ENCODE measurements around the gene CAPN10. TPM values are rescaled to one million over a fixed set of nuclear protein-coding genes. Genes with fewer than 3 reads are reported as not detected.

The CAPN10 gene
- total and polyA plus RNA-seq, 4 donors, result 12.6 to 66.9 (median 29.6) TPM

- Histone ChIP-seq H3K4me3 (ENCODE audit: low read length in 2 of 2) (no peak overlapping the region), H3K27ac (ENCODE audit: low read depth in 1 of 2, low read length in 2 of 2) (no peak overlapping the region), H3K9me3 (ENCODE audit: control insufficient read depth, low read length) (no peaks in the 10 kb centered on the region), H3K36me3 (ENCODE audit: control insufficient read depth in 1 of 2, insufficient read depth in 2 of 2, low read length in 1 of 2) (peaks cover 0 to 2% of the 10 kb centered on the region in 2 donors), H3K4me1 (ENCODE audit: control insufficient read depth in 1 of 2, insufficient read depth in 2 of 2, low read length in 2 of 2) (peaks cover 0 to 3% of the 10 kb centered on the region in 2 donors), H3K27me3 (ENCODE audit: control insufficient read depth in 1 of 2, insufficient read depth in 2 of 2, low read length in 1 of 2) (no peaks in the 10 kb centered on the region)
- DNase-seq, result peak; percentile 36 to 68
- intact Hi-C loops (cut with DNase I), result no loop called here
- no peak for ATAC-seq (ENCODE audit: low FRiP score)
- 81 to 82% methylated on average over 10 to 11 of the region's 11 CpGs for WGBS, 2 donors
These were observed 15.8 kb upstream of the CAPN10 start for GRCh38 chr2:240570531-240571313.

- no peak overlapping the region for H3K4me3 ChIP-seq (ENCODE audit: low read length in 2 of 2)
- no peaks in the 10 kb centered on the region for H3K9me3 ChIP-seq (ENCODE audit: control insufficient read depth, low read length)
- ATAC-seq (ENCODE audit: low FRiP score), result no peak
- H3K36me3 ChIP-seq (ENCODE audit: control insufficient read depth in 1 of 2, insufficient read depth in 2 of 2, low read length in 1 of 2), result peaks cover 0 to 2% of the 10 kb centered on the region in 2 donors
- DNase-seq, result peak; percentile 36 to 62
- no peak overlapping the region for H3K27ac ChIP-seq (ENCODE audit: low read depth in 1 of 2, low read length in 2 of 2)
- no peaks in the 10 kb centered on the region for H3K27me3 ChIP-seq (ENCODE audit: control insufficient read depth in 1 of 2, insufficient read depth in 2 of 2, low read length in 1 of 2)
- intact Hi-C loops (cut with DNase I), result no loop called here
- no peaks in the 10 kb centered on the region for H3K4me1 ChIP-seq (ENCODE audit: control insufficient read depth in 1 of 2, insufficient read depth in 2 of 2, low read length in 2 of 2)
- WGBS, 2 donors, result 82 to 84% methylated on average over 18 of the region's 18 CpGs
These were observed 15.1 kb upstream of the CAPN10 start for GRCh38 chr2:240571314-240571973.

DNA sequence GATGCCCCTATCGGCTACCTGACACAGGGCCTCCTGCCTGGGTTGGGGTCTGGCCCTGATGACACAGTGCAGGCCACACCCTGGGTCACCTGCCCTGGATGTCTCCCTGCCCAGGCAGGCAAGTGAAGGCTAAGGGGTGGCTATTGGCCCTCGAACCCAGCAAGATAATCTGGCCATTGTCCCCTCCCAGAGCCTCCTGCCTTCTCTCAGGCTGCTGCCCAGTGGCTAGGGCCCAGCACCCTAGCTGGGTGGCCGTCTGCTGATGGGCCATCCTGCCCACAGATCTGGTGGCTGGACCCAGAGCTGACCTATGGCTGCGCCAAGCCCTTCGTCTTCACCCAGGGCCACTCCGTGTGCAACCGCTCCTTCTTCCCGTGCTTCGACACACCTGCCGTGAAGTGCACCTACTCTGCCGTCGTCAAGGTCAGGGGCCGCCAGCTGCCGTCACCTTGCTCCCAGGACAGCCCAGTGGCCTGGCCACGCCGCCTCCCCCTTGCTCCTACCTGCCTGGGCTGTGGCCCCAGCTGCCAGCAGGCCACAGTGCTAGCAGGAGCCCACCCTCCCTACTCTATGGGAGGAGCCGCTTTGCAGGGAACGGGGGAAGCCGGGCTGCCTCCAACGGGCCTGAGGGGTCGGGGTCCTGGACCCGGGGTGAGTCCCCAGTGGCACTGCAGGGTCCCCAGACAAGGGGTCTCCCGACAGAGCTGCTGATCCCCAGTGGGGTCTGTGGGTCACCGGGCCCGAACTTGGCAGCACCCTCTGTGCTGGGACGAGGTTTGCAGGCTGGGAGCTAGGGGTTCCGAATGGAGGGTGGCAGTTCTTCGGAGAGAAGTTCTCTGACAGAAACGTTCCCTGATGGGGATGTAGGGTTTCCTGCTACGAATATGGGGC, 14.1 kb upstream of the CAPN10 start:
- Histone ChIP-seq H3K4me3 (ENCODE audit: low read length in 2 of 2) (no peak overlapping the region), H3K9me3 (ENCODE audit: control insufficient read depth, low read length) (no peaks in the 10 kb centered on the region), H3K36me3 (ENCODE audit: control insufficient read depth in 1 of 2, insufficient read depth in 2 of 2, low read length in 1 of 2) (peaks cover 0 to 2% of the 10 kb centered on the region in 2 donors), H3K4me1 (ENCODE audit: control insufficient read depth in 1 of 2, insufficient read depth in 2 of 2, low read length in 2 of 2) (no peaks in the 10 kb centered on the region), H3K27ac (ENCODE audit: low read depth in 1 of 2, low read length in 2 of 2) (no peak overlapping the region), H3K27me3 (ENCODE audit: control insufficient read depth in 1 of 2, insufficient read depth in 2 of 2, low read length in 1 of 2) (no peaks in the 10 kb centered on the region)
- DNase-seq, result peak; percentile 42 to 77
- no peak for ATAC-seq (ENCODE audit: low FRiP score)
- intact Hi-C loops (cut with DNase I), result no loop called here
- 87 to 88% methylated on average over 30 of the region's 30 CpGs for WGBS, 2 donors

DNA sequence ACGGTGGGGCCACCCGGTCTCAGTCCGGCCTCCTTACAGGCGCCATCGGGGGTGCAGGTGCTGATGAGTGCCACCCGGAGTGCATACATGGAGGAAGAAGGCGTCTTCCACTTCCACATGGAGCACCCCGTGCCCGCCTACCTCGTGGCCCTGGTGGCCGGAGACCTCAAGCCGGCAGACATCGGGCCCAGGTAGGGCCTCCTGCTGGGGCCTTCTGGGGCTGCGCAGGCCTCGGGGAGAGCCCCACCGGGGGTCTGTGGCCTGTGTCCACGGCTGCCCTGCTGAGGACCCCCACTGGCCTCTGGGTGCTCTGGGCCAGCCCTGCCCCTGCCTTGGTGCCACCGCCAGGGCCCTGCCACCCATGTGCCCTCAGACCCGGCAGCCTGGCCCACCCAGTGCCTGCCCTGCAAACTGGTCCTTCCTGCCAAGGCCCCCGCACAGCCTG, 13.4 kb upstream of the CAPN10 start:
- peak; percentile 41 to 72 for DNase-seq
- 88 to 89% methylated on average over 18 to 20 of the region's 20 CpGs for WGBS, 2 donors
- H3K27ac ChIP-seq (ENCODE audit: low read depth in 1 of 2, low read length in 2 of 2), result no peak overlapping the region

GRCh38 chr2:240573516-240574385, 12.8 kb upstream of the CAPN10 start:
- no peak overlapping the region for H3K27ac ChIP-seq (ENCODE audit: low read depth in 1 of 2, low read length in 2 of 2)
- peak; percentile 42 to 63 for DNase-seq

More for the DNA sequence above, 13.4 kb upstream of the CAPN10 start:
- H3K4me3 ChIP-seq (ENCODE audit: low read length in 2 of 2), result no peak overlapping the region
- no peak for ATAC-seq (ENCODE audit: low FRiP score)
- H3K4me1 ChIP-seq (ENCODE audit: control insufficient read depth in 1 of 2, insufficient read depth in 2 of 2, low read length in 2 of 2), result no peaks in the 10 kb centered on the region
- H3K36me3 ChIP-seq (ENCODE audit: control insufficient read depth in 1 of 2, insufficient read depth in 2 of 2, low read length in 1 of 2), result peaks cover 0 to 2% of the 10 kb centered on the region in 2 donors
- H3K27me3 ChIP-seq (ENCODE audit: control insufficient read depth in 1 of 2, insufficient read depth in 2 of 2, low read length in 1 of 2), result no peaks in the 10 kb centered on the region
- H3K9me3 ChIP-seq (ENCODE audit: control insufficient read depth, low read length), result no peaks in the 10 kb centered on the region
- intact Hi-C loops (cut with DNase I), result no loop called here

DNA sequence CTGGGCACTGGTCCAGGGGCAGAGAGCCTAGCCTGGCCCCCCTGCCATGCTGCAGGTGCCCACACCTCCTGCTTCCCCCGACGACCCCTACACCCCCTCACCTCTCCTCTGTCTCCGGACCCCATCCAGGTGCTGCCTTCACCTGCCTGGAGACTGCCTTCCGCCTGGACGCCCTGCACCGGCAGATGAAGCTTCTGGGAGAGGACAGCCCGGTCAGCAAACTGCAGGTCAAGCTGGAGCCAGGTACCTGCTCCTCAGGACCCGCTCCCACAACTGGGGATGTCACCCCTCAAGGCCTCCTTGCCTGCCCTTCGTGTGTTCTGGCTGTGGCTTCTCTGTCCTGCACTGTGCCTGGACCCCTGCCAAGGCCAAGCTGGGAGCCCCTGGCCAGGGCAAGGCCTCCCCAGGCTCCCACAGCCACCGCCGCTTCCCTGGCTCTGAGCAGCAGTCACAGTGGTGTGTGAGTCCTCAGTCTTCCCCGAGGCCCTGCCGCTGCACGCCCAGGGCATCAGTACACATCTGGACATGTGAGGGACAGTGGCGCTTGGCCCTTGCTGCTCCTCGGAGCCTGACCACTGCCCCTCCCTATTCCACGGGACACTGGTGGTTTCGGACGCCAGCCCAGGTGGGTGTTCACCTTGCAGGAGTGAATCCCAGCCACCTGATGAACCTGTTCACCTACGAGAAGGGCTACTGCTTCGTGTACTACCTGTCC, 12.0 kb upstream of the CAPN10 start:
- H3K27ac ChIP-seq (ENCODE audit: low read depth in 1 of 2, low read length in 2 of 2), result no peak overlapping the region
- peak; percentile 43 to 74 for DNase-seq

More at GRCh38 chr2:240573516-240574385, 12.8 kb upstream of the CAPN10 start:
- Histone ChIP-seq H3K4me3 (ENCODE audit: low read length in 2 of 2) (no peak overlapping the region), H3K9me3 (ENCODE audit: control insufficient read depth, low read length) (no peaks in the 10 kb centered on the region), H3K4me1 (ENCODE audit: control insufficient read depth in 1 of 2, insufficient read depth in 2 of 2, low read length in 2 of 2) (no peaks in the 10 kb centered on the region), H3K27me3 (ENCODE audit: control insufficient read depth in 1 of 2, insufficient read depth in 2 of 2, low read length in 1 of 2) (no peaks in the 10 kb centered on the region), H3K36me3 (ENCODE audit: control insufficient read depth in 1 of 2, insufficient read depth in 2 of 2, low read length in 1 of 2) (peaks cover 0 to 2% of the 10 kb centered on the region in 2 donors)
- 88% methylated on average over 37 of the region's 37 CpGs for WGBS, 2 donors
- intact Hi-C loops (cut with DNase I), result no loop called here
- no peak for ATAC-seq (ENCODE audit: low FRiP score)

GRCh38 chr2:240575101-240575965, 11.2 kb upstream of the CAPN10 start:
- Histone ChIP-seq H3K4me3 (ENCODE audit: low read length in 2 of 2) (no peak overlapping the region), H3K36me3 (ENCODE audit: control insufficient read depth in 1 of 2, insufficient read depth in 2 of 2, low read length in 1 of 2) (peaks cover 0 to 2% of the 10 kb centered on the region in 2 donors), H3K4me1 (ENCODE audit: control insufficient read depth in 1 of 2, insufficient read depth in 2 of 2, low read length in 2 of 2) (no peaks in the 10 kb centered on the region), H3K9me3 (ENCODE audit: control insufficient read depth, low read length) (no peaks in the 10 kb centered on the region), H3K27ac (ENCODE audit: low read depth in 1 of 2, low read length in 2 of 2) (no peak overlapping the region), H3K27me3 (ENCODE audit: control insufficient read depth in 1 of 2, insufficient read depth in 2 of 2, low read length in 1 of 2) (no peaks in the 10 kb centered on the region)
- WGBS, 2 donors, result 76 to 77% methylated on average over 23 of the region's 23 CpGs
- DNase-seq, result peak; percentile 30 to 55
- no peak for ATAC-seq (ENCODE audit: low FRiP score)
- intact Hi-C loops (cut with DNase I), result no loop called here

More for the DNA sequence above, 12.0 kb upstream of the CAPN10 start:
- Histone ChIP-seq H3K9me3 (ENCODE audit: control insufficient read depth, low read length) (no peaks in the 10 kb centered on the region), H3K27me3 (ENCODE audit: control insufficient read depth in 1 of 2, insufficient read depth in 2 of 2, low read length in 1 of 2) (no peaks in the 10 kb centered on the region), H3K4me3 (ENCODE audit: low read length in 2 of 2) (no peak overlapping the region), H3K36me3 (ENCODE audit: control insufficient read depth in 1 of 2, insufficient read depth in 2 of 2, low read length in 1 of 2) (peaks cover 0 to 2% of the 10 kb centered on the region in 2 donors), H3K4me1 (ENCODE audit: control insufficient read depth in 1 of 2, insufficient read depth in 2 of 2, low read length in 2 of 2) (no peaks in the 10 kb centered on the region)
- 82 to 83% methylated on average over 20 to 21 of the region's 21 CpGs for WGBS, 2 donors
- no peak for ATAC-seq (ENCODE audit: low FRiP score)
- intact Hi-C loops (cut with DNase I), result no loop called here
